Occipital lobe (tissue), 3 donors: ENCODE measurements around the gene OR5AP2. TPM values are rescaled to one million over a fixed set of nuclear protein-coding genes. Genes with fewer than 3 reads are reported as not detected.
"Not testable (repeated sequence)": the region's sequence is repeated elsewhere in the genome, so short reads cannot be mapped to it uniquely, and the experiment has no call there.

ENCODE experiments used
- DNase-seq: peaks from one replicate; lab custom pipeline; 2025; lab: John Stamatoyannopoulos, UW
- small RNA-seq: library from RNA; depleted of rRNA; stranded (forward); fragments of <200 nt; gene quantifications from one replicate; pipeline ENCODE3, GENCODE V24; 2014
- total RNA-seq: library from RNA; depleted of rRNA; stranded (reverse); fragments of >200 nt; gene quantifications from one replicate; pipeline ENCODE4 v1.2.3, GENCODE V29; 2014

The OR5AP2 gene
- not detected for total RNA-seq

GRCh38 chr11:56642339-56642738 is at the start of gene OR5AP2:
OR5AP2 (minus strand) TSS chr11:56642439; CDS start chr11:56642439, 0 bp downstream.
- no peak for DNase-seq

GRCh38 chr11:56691179-56691578 is 48.9 kb upstream of the OR5AP2 start:
- not testable (repeated sequence) for DNase-seq

- no peak for DNase-seq
Observed at GRCh38 chr11:56688554-56689100, 46.4 kb upstream of the OR5AP2 start.

- DNase-seq = no peak
Observed at GRCh38 chr11:56670984-56671383, 28.7 kb upstream of the OR5AP2 start.

- DNase-seq = no peak
Observed at GRCh38 chr11:56663386-56663785, 21.1 kb upstream of the OR5AP2 start, which contains the start of gene OR5AR1. OR5AR1 (plus strand) TSS chr11:56663686; CDS start chr11:56663686, 0 bp downstream.

GRCh38 chr11:56659755-56660154 is 17.5 kb upstream of the OR5AP2 start:
- no peak for DNase-seq

GRCh38 chr11:56637500-56637899 is 4.7 kb downstream of the OR5AP2 start:
- no peak for DNase-seq

GRCh38 chr11:56636861-56637260 is 5.4 kb downstream of the OR5AP2 start:
- DNase-seq = no peak

- DNase-seq = no peak
Observed at GRCh38 chr11:56632329-56632728, 9.9 kb downstream of the OR5AP2 start.

GRCh38 chr11:56625946-56626345 is 16.3 kb downstream of the OR5AP2 start:
- no peak for DNase-seq

GRCh38 chr11:56624661-56625110 is 17.6 kb downstream of the OR5AP2 start:
- DNase-seq = no peak

- DNase-seq = no peak
Observed at GRCh38 chr11:56611174-56611573, 31.1 kb downstream of the OR5AP2 start.

GRCh38 chr11:56592088-56592717 is 50.0 kb downstream of the OR5AP2 start:
- not testable (repeated sequence) for DNase-seq

Small RNA genes lying within 50 kb of the gene (small RNA-seq; reads per million reads assigned to genes)
- not detected for gene AP004245.1

Other genes starting within 250 kb of the OR5AP2 start
- gene OR5AL1, start 229.7 kb downstream of the OR5AP2 start, total RNA-seq = not detected
- not detected for gene OR5M3, start 169.1 kb downstream of the OR5AP2 start, total RNA-seq
- not detected for gene OR5M8, start 151.1 kb downstream of the OR5AP2 start, total RNA-seq
- not detected for gene OR5M11, start 99.2 kb downstream of the OR5AP2 start, total RNA-seq
- not detected for gene OR5M10, start 64.7 kb downstream of the OR5AP2 start, total RNA-seq
- not detected for gene OR5M1, start 27.6 kb downstream of the OR5AP2 start, total RNA-seq
- not detected for gene OR5AR1, start 21.2 kb upstream of the OR5AP2 start, total RNA-seq
- gene OR9G1, start 56.7 kb upstream of the OR5AP2 start, total RNA-seq = not detected
- not detected for gene OR9G4, start 106.3 kb upstream of the OR5AP2 start, total RNA-seq